ENCODE results near the gene NRXN2. TPM values are rescaled to one million over a fixed set of nuclear protein-coding genes. Genes with fewer than 3 reads are reported as not detected.

The NRXN2 gene
- total and polyA plus RNA-seq, 2 of the 13 experiments (the other 11 are each of a cell fraction or from before 2014, with no cell fraction given), result not detected

DNA sequence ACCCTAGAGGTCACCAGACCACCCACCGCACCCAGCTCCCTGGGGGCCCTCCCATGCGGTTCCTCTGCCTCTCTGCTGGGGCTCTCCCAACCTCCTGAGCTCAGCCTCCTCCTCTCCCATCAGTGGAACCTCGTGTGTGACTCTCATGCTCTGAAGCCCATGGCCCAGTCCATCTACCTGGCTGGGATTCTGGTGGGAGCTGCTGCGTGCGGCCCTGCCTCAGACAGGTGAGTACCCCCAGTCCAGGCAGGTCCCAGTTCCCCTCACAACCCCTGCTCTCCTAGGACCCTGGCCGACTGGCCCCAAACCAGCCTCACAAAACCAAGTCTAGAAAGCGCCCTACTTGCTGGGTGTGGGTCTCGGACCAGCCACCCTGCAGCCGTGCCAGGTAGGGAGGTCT is 130.3 kb downstream of the NRXN2 start (continued):
- TF ChIP-seq, protein P1, sequence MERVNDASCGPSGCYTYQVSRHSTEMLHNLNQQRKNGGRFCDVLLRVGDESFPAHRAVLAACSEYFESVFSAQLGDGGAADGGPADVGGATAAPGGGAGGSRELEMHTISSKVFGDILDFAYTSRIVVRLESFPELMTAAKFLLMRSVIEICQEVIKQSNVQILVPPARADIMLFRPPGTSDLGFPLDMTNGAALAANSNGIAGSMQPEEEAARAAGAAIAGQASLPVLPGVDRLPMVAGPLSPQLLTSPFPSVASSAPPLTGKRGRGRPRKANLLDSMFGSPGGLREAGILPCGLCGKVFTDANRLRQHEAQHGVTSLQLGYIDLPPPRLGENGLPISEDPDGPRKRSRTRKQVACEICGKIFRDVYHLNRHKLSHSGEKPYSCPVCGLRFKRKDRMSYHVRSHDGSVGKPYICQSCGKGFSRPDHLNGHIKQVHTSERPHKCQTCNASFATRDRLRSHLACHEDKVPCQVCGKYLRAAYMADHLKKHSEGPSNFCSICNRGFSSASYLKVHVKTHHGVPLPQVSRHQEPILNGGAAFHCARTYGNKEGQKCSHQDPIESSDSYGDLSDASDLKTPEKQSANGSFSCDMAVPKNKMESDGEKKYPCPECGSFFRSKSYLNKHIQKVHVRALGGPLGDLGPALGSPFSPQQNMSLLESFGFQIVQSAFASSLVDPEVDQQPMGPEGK (CRISPR knock-in tag; IDR thresholded peaks at IDR 0.05), result no peak
- TF ChIP-seq, protein P2, sequence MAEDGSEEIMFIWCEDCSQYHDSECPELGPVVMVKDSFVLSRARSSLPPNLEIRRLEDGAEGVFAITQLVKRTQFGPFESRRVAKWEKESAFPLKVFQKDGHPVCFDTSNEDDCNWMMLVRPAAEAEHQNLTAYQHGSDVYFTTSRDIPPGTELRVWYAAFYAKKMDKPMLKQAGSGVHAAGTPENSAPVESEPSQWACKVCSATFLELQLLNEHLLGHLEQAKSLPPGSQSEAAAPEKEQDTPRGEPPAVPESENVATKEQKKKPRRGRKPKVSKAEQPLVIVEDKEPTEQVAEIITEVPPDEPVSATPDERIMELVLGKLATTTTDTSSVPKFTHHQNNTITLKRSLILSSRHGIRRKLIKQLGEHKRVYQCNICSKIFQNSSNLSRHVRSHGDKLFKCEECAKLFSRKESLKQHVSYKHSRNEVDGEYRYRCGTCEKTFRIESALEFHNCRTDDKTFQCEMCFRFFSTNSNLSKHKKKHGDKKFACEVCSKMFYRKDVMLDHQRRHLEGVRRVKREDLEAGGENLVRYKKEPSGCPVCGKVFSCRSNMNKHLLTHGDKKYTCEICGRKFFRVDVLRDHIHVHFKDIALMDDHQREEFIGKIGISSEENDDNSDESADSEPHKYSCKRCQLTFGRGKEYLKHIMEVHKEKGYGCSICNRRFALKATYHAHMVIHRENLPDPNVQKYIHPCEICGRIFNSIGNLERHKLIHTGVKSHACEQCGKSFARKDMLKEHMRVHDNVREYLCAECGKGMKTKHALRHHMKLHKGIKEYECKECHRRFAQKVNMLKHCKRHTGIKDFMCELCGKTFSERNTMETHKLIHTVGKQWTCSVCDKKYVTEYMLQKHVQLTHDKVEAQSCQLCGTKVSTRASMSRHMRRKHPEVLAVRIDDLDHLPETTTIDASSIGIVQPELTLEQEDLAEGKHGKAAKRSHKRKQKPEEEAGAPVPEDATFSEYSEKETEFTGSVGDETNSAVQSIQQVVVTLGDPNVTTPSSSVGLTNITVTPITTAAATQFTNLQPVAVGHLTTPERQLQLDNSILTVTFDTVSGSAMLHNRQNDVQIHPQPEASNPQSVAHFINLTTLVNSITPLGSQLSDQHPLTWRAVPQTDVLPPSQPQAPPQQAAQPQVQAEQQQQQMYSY (CRISPR knock-in tag; IDR thresholded peaks at IDR 0.05), result no peak
- TF ChIP-seq, protein P3, sequence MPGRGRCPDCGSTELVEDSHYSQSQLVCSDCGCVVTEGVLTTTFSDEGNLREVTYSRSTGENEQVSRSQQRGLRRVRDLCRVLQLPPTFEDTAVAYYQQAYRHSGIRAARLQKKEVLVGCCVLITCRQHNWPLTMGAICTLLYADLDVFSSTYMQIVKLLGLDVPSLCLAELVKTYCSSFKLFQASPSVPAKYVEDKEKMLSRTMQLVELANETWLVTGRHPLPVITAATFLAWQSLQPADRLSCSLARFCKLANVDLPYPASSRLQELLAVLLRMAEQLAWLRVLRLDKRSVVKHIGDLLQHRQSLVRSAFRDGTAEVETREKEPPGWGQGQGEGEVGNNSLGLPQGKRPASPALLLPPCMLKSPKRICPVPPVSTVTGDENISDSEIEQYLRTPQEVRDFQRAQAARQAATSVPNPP (CRISPR knock-in tag; IDR thresholded peaks at IDR 0.05), result no peak
- TF ChIP-seq EHMT2 (IDR thresholded peaks at IDR 0.05; ENCODE audit: borderline replicate concordance, low read depth, low read length) (no peak), TGIF2 (CRISPR knock-in tag; IDR thresholded peaks at IDR 0.05) (no peak), ZNF224 (CRISPR knock-in tag; IDR thresholded peaks at IDR 0.05) (no peak), RXRB (CRISPR knock-in tag; IDR thresholded peaks at IDR 0.05; ENCODE audit: borderline replicate concordance) (no peak), RORA (CRISPR knock-in tag; IDR thresholded peaks at IDR 0.05) (no peak), TOE1 (CRISPR knock-in tag; IDR thresholded peaks at IDR 0.05) (no peak), SUZ12 (IDR thresholded peaks at IDR 0.05; ENCODE audit: low read depth, low read length) (no peak)
